Endothelial cell of umbilical vein (primary cell): ENCODE results near the gene DGKI.

Experiments used
- EZH2 ChIP-seq: IDR thresholded peaks from 2 replicates; pipeline ENCODE4 v1.6.1; 2012; ENCODE audit warnings: borderline replicate concordance, low read depth, mild to moderate bottlenecking, moderate library complexity, low read length, inconsistent platforms; ENCODE audit not compliant: severe bottlenecking
- FOS ChIP-seq: IDR thresholded peaks from 2 replicates; pipeline ENCODE4 v1.6.1; 2011; ENCODE audit warnings: mild to moderate bottlenecking, low read length, moderate library complexity, borderline replicate concordance; ENCODE audit not compliant: insufficient read depth
- GATA2 ChIP-seq: IDR thresholded peaks from 2 replicates; pipeline ENCODE4 v1.7.0; 2011; ENCODE audit warnings: low read depth, mild to moderate bottlenecking, moderate library complexity, mixed read lengths, low read length; ENCODE audit not compliant: insufficient read length, insufficient read depth
- JUN ChIP-seq: IDR thresholded peaks from 2 replicates; pipeline ENCODE4 v1.6.1; 2011; ENCODE audit warnings: borderline replicate concordance, low read depth; ENCODE audit not compliant: insufficient read length, insufficient read depth
- MYC ChIP-seq: IDR thresholded peaks from one replicate; pipeline ENCODE4 v1.6.1; 2011; ENCODE audit warnings: mild to moderate bottlenecking, low read depth, low read length
- POLR2A ChIP-seq: IDR thresholded peaks from 2 replicates; pipeline ENCODE4 v1.6.1; 2012; ENCODE audit warnings: low read depth, mild to moderate bottlenecking, control low read depth, low read length
- POLR2AphosphoS5 ChIP-seq: IDR thresholded peaks from 2 replicates; pipeline ENCODE4 v1.6.1; 2012; ENCODE audit warnings: low read depth, mild to moderate bottlenecking, control low read depth, low read length, moderate library complexity; ENCODE audit not compliant: insufficient read depth
- TF ChIP-seq, protein P1 (sequence below), 2 donors: IDR thresholded peaks; 1 replicate in 1 of 2; 2 replicates in 1 of 2; pipeline ENCODE4 v1.5.1; 2011; ENCODE audit warnings: low read length in 2 of 2, mild to moderate bottlenecking in 2 of 2, moderate library complexity in 2 of 2, control low read depth in 1 of 2, inconsistent platforms in 1 of 2, low read depth in 1 of 2; ENCODE audit not compliant: insufficient read depth in 1 of 2; ENCODE audit errors: extremely low read depth in 1 of 2
- TF ChIP-seq, protein P2 (sequence below): IDR thresholded peaks from 2 replicates; pipeline ENCODE4 v1.6.1; 2011; ENCODE audit not compliant: insufficient read depth, insufficient read length

DNA sequence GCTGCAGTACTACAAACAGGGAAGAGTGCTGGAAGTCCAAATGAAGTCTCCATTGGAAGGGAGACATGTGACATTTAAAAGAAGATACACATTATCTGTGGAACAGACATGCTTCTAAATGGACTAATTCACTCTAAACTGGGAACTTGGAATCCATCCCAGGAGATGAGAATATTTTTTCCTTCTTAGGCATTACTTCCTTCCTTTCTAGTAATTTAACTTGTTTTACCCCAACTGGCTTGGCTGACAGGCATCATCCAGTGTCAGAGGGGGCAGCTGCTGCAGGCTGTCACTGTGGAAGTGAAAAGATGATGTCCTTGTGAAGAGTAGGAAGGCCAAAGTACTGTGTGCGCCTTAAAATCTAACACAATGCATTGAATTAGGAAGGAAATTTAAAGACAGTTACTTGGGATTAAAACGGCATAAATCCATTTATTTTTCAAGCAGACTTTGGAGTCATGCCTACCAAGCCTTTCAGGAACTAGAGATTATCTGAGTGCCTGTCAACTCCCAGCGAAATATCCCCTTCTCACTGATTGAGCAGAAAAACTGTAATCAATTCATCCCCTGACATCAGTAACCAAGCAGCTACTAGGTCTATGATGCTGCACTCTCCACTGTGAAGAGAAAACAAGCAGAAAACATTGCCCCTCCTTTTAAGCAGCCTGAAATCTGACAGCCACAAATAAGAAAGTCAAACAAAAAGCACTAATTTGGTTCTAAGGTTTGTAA is 161.2 kb downstream of the DGKI start:
- TF ChIP-seq, protein P1, sequence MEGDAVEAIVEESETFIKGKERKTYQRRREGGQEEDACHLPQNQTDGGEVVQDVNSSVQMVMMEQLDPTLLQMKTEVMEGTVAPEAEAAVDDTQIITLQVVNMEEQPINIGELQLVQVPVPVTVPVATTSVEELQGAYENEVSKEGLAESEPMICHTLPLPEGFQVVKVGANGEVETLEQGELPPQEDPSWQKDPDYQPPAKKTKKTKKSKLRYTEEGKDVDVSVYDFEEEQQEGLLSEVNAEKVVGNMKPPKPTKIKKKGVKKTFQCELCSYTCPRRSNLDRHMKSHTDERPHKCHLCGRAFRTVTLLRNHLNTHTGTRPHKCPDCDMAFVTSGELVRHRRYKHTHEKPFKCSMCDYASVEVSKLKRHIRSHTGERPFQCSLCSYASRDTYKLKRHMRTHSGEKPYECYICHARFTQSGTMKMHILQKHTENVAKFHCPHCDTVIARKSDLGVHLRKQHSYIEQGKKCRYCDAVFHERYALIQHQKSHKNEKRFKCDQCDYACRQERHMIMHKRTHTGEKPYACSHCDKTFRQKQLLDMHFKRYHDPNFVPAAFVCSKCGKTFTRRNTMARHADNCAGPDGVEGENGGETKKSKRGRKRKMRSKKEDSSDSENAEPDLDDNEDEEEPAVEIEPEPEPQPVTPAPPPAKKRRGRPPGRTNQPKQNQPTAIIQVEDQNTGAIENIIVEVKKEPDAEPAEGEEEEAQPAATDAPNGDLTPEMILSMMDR (IDR thresholded peaks at IDR 0.05; ENCODE audit: extremely low read depth in 1 of 2, insufficient read depth in 1 of 2, low read depth in 1 of 2, low read length in 2 of 2) = no peak
- TF ChIP-seq POLR2A (no peak), EZH2 (no peak), POLR2AphosphoS5 (no peak), MYC (no peak), FOS (no peak), GATA2 (no peak), JUN (no peak)
- TF ChIP-seq, protein P2, sequence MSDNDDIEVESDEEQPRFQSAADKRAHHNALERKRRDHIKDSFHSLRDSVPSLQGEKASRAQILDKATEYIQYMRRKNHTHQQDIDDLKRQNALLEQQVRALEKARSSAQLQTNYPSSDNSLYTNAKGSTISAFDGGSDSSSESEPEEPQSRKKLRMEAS = no peak
